GM23248 (cell line): ENCODE data around the gene ARAP2. TPM values are rescaled to one million over a fixed set of nuclear protein-coding genes. Genes with fewer than 3 reads are reported as not detected.

Source experiments
- DNase-seq: peaks from one replicate; pipeline ENCODE4 v3.0.0-alpha.2; 2015
- H2AFZ ChIP-seq: fragments of 200-600 bp; sonication (generic); 2 replicates; pipeline ENCODE4 v1.6.1; 2016; ENCODE audit warnings: antibody characterized with exemption
- H3F3A ChIP-seq: fragments of 200-600 bp; sonication (generic); 2 replicates; pipeline ENCODE4 v1.6.1; 2016; ENCODE audit warnings: mild to moderate bottlenecking, antibody characterized with exemption, mixed run types; ENCODE audit not compliant: insufficient read depth
- H3K27ac ChIP-seq: fragments of 200-600 bp; sonication (generic); 2 replicates; pipeline ENCODE4 v1.5.1; 2016; ENCODE audit warnings: mild to moderate bottlenecking
- H3K27me3 ChIP-seq: fragments of 200-600 bp; sonication (generic); replicated peaks from 2 replicates; pipeline ENCODE4 v1.6.1; 2016; ENCODE audit warnings: mild to moderate bottlenecking; ENCODE audit not compliant: insufficient read depth
- H3K36me3 ChIP-seq: fragments of 200-600 bp; sonication (generic); 2 replicates; pipeline ENCODE4 v1.6.1; 2016; ENCODE audit warnings: low read depth, mild to moderate bottlenecking
- H3K4me1 ChIP-seq: fragments of 200-600 bp; sonication (generic); 2 replicates; pipeline ENCODE4 v1.6.1; 2016; ENCODE audit warnings: mild to moderate bottlenecking; ENCODE audit not compliant: insufficient read depth
- H3K4me2 ChIP-seq: fragments of 200-600 bp; sonication (generic); one replicate; pipeline ENCODE4 v1.6.1; 2016; ENCODE audit warnings: mild to moderate bottlenecking; ENCODE audit not compliant: unreplicated experiment
- H3K4me3 ChIP-seq: fragments of 200-600 bp; sonication (generic); 2 replicates; pipeline ENCODE4 v1.5.1; 2016; ENCODE audit warnings: mild to moderate bottlenecking
- H3K79me2 ChIP-seq: fragments of 200-600 bp; sonication (generic); 2 replicates; pipeline ENCODE4 v1.6.1; 2016; ENCODE audit warnings: mild to moderate bottlenecking; ENCODE audit not compliant: insufficient read depth
- H3K9ac ChIP-seq: fragments of 200-600 bp; sonication (generic); 2 replicates; pipeline ENCODE4 v1.6.1; 2016; ENCODE audit warnings: mild to moderate bottlenecking
- H3K9me2 ChIP-seq: fragments of 200-600 bp; sonication (generic); 2 replicates; pipeline ENCODE4 v1.6.1; 2016; ENCODE audit warnings: mixed run types, mild to moderate bottlenecking, moderate library complexity; ENCODE audit not compliant: insufficient read depth
- H3K9me3 ChIP-seq: fragments of 200-600 bp; sonication (generic); one replicate; pipeline ENCODE4 v1.6.1; 2017; ENCODE audit warnings: low read depth
- H4K20me1 ChIP-seq: fragments of 200-600 bp; sonication (generic); 2 replicates; pipeline ENCODE4 v1.6.0; 2016; ENCODE audit not compliant: insufficient read depth
- EZH2 ChIP-seq: fragments of 200-600 bp; sonication (generic); IDR thresholded peaks from 2 replicates; pipeline ENCODE4 v1.6.1; 2018; ENCODE audit warnings: antibody characterized with exemption, mild to moderate bottlenecking; ENCODE audit not compliant: insufficient read depth, poor library complexity, severe bottlenecking
- EZH2phosphoT487 ChIP-seq: fragments of 200-600 bp; sonication (generic); IDR thresholded peaks from 2 replicates; pipeline ENCODE4 v1.6.1; 2018; ENCODE audit warnings: antibody characterized with exemption, moderate library complexity, mild to moderate bottlenecking, low read depth; ENCODE audit not compliant: insufficient read depth
- WGBS, 2 experiments: methylation state at CpG; one replicate each; pipeline ENCODE4 v1.1.6; 2015 to 2017; ENCODE audit warnings: low lambda C conversion rate in 2 of 2, low coverage in 1 of 2; ENCODE audit errors: missing lambda C conversion rate in 2 of 2; 5-methylcytosine and 5-hydroxymethylcytosine counted together
- in situ Hi-C: fragments of 300-500 bp; cut with MboI; formaldehyde crosslinking; loops from 2 replicates; pipeline ENCODE4 v1.15.0; 2020
- polyA plus RNA-seq: library from polyadenylated mRNA; unstranded; fragments of >200 nt; fragmentation: Nextera tagmentation; extraction: Ambion mirVana; gene quantifications from 2 replicates; pipeline ENCODE4 v1.2.1, GENCODE V29; 2016
- total RNA-seq: library from RNA; depleted of rRNA; stranded (reverse); fragments of >200 nt; shearing (Covaris generic); gene quantifications from 2 replicates; pipeline ENCODE4 v1.2.3, GENCODE V29; 2014

Gene ARAP2
- total and polyA plus RNA-seq, 2 experiments from 2014 or later = not detected

GRCh38 chr4:36053930-36054329 is 190.4 kb downstream of the ARAP2 start:
- DNase-seq = no peak
- Histone ChIP-seq H3K27me3 (no peaks in the 10 kb centered on the region), H3K4me1 (no peaks in the 10 kb centered on the region), H2AFZ (no peak overlapping the region), H3K79me2 (no peaks in the 10 kb centered on the region), H3K9ac (no peak overlapping the region), H3K9me2 (no peaks in the 10 kb centered on the region), H3K36me3 (no peaks in the 10 kb centered on the region), H3K27ac (no peak overlapping the region), H3F3A (no peaks in the 10 kb centered on the region), H3K4me3 (no peak overlapping the region), H3K9me3 (no peaks in the 10 kb centered on the region), H4K20me1 (no peaks in the 10 kb centered on the region), H3K4me2 (no peak overlapping the region)
- in situ Hi-C loops = no loop called here
- WGBS, 2 experiments = 26 to 31% methylated on average over 2 of the region's 2 CpGs
- no peak for TF ChIP-seq EZH2phosphoT487
- TF ChIP-seq EZH2 = no peak

GRCh38 chr4:36051634-36052033 is 192.7 kb downstream of the ARAP2 start:
- H3K27me3 ChIP-seq = no peaks in the 10 kb centered on the region
- no peaks in the 10 kb centered on the region for H4K20me1 ChIP-seq
- H3K79me2 ChIP-seq = no peaks in the 10 kb centered on the region
- no peak for DNase-seq
- TF ChIP-seq EZH2phosphoT487 = no peak
- TF ChIP-seq EZH2 = no peak
- no peaks in the 10 kb centered on the region for H3F3A ChIP-seq
- H3K4me1 ChIP-seq = no peaks in the 10 kb centered on the region
- H3K27ac ChIP-seq = no peak overlapping the region
- no peak overlapping the region for H3K4me3 ChIP-seq
- in situ Hi-C loops = no loop called here
- no peaks in the 10 kb centered on the region for H3K36me3 ChIP-seq
- H3K4me2 ChIP-seq = no peak overlapping the region
- no peaks in the 10 kb centered on the region for H3K9me2 ChIP-seq
- H3K9me3 ChIP-seq = no peaks in the 10 kb centered on the region
- 27 to 31% methylated on average over 4 of the region's 4 CpGs for WGBS, 2 experiments
- H2AFZ ChIP-seq = no peak overlapping the region
- H3K9ac ChIP-seq = no peak overlapping the region

GRCh38 chr4:36046026-36046425 is 198.3 kb downstream of the ARAP2 start:
- Histone ChIP-seq H3K4me2 (no peak overlapping the region), H3K27me3 (no peaks in the 10 kb centered on the region), H3K4me3 (no peak overlapping the region), H3K27ac (no peak overlapping the region), H3K9me2 (no peaks in the 10 kb centered on the region), H2AFZ (no peak overlapping the region), H3K9me3 (no peaks in the 10 kb centered on the region), H4K20me1 (no peaks in the 10 kb centered on the region), H3K9ac (no peak overlapping the region), H3K36me3 (no peaks in the 10 kb centered on the region), H3K79me2 (no peaks in the 10 kb centered on the region), H3F3A (no peaks in the 10 kb centered on the region), H3K4me1 (no peaks in the 10 kb centered on the region)
- in situ Hi-C loops = no loop called here
- TF ChIP-seq EZH2phosphoT487 = no peak
- TF ChIP-seq EZH2 = no peak
- no peak for DNase-seq

DNA sequence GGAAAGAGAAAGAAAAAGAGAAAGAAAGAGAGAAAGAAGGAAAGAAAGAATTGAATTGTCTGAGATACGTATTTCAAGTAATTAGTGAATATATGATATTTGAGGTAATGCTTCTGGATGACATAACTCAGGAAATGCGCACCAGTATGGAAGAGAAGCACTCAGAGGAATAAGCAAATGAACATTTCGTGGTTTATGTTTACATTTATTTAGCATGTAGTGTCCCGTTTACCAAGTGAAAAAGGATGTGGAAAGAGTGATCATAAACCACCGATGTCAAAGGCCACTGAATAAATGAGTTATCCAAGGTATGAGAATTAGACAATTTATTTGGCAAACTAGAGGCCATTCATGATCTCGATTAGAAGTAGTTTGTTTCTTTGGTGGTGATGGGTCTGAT is 200.4 kb downstream of the ARAP2 start:
- Histone ChIP-seq H3K4me1 (no peaks in the 10 kb centered on the region), H4K20me1 (no peaks in the 10 kb centered on the region), H3K4me3 (no peak overlapping the region), H3K9me2 (no peaks in the 10 kb centered on the region), H3K36me3 (no peaks in the 10 kb centered on the region), H3K27ac (no peak overlapping the region), H3K9me3 (no peaks in the 10 kb centered on the region), H3K27me3 (no peaks in the 10 kb centered on the region), H3K9ac (no peak overlapping the region), H2AFZ (no peak overlapping the region), H3K4me2 (no peak overlapping the region), H3K79me2 (no peaks in the 10 kb centered on the region), H3F3A (no peaks in the 10 kb centered on the region)
- DNase-seq = no peak
- in situ Hi-C loops = no loop called here
- WGBS, 2 experiments = 37 to 41% methylated on average over 5 to 6 of the region's 6 CpGs
- no peak for TF ChIP-seq EZH2phosphoT487
- TF ChIP-seq EZH2 = no peak

DNA sequence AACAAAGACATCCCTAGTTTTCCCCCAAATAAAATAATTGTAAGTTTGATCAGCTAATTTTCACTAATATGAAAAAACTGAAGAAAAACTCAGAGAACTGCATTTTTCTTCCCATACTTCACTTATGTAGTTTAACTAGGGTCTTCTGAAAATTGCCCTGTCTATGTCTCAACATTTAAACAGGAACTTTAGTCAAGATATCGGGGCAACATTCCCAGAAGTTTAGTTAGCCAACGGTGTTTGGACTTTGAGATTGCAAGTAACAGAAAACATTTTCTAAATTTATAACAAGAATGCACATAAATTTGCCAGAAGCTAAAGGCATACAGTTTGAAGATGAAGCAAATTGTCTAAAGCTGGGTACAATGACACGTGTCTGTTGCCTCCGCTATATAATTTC is 201.1 kb downstream of the ARAP2 start:
- no peak for TF ChIP-seq EZH2phosphoT487
- no peak for TF ChIP-seq EZH2
- H3K9me3 ChIP-seq = no peaks in the 10 kb centered on the region
- H3K79me2 ChIP-seq = no peaks in the 10 kb centered on the region
- no peaks in the 10 kb centered on the region for H3F3A ChIP-seq
- H3K4me2 ChIP-seq = no peak overlapping the region
- H3K27me3 ChIP-seq = no peaks in the 10 kb centered on the region
- no peak overlapping the region for H3K4me3 ChIP-seq
- no peak overlapping the region for H3K9ac ChIP-seq
- 23 to 25% methylated on average over 4 of the region's 4 CpGs for WGBS, 2 experiments
- H3K27ac ChIP-seq = no peak overlapping the region
- no peak for DNase-seq
- no peaks in the 10 kb centered on the region for H4K20me1 ChIP-seq
- in situ Hi-C loops = no loop called here
- H3K9me2 ChIP-seq = no peaks in the 10 kb centered on the region
- no peaks in the 10 kb centered on the region for H3K4me1 ChIP-seq
- no peaks in the 10 kb centered on the region for H3K36me3 ChIP-seq
- H2AFZ ChIP-seq = no peak overlapping the region
